ENCODE measurements around the gene NRN1L.
"Not testable (repeated sequence)": the region's sequence is repeated elsewhere in the genome, so short reads cannot be mapped to it uniquely, and the experiment has no call there.

Gene NRN1L

GRCh38 chr16:67884684-67885083 lies at the start of gene NRN1L:
Gene NRN1L, plus strand, starts transcription at chr16:67884885. Its CDS starts 19 bp downstream, at chr16:67884904.
- TF ChIP-seq, protein P1, sequence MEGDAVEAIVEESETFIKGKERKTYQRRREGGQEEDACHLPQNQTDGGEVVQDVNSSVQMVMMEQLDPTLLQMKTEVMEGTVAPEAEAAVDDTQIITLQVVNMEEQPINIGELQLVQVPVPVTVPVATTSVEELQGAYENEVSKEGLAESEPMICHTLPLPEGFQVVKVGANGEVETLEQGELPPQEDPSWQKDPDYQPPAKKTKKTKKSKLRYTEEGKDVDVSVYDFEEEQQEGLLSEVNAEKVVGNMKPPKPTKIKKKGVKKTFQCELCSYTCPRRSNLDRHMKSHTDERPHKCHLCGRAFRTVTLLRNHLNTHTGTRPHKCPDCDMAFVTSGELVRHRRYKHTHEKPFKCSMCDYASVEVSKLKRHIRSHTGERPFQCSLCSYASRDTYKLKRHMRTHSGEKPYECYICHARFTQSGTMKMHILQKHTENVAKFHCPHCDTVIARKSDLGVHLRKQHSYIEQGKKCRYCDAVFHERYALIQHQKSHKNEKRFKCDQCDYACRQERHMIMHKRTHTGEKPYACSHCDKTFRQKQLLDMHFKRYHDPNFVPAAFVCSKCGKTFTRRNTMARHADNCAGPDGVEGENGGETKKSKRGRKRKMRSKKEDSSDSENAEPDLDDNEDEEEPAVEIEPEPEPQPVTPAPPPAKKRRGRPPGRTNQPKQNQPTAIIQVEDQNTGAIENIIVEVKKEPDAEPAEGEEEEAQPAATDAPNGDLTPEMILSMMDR (IDR thresholded peaks at IDR 0.05; ENCODE audit: low read depth, low read length, missing control alignments), result no peak
- DNase-seq (ENCODE audit: low read depth), result no peak
- H3K4me3 ChIP-seq (ENCODE audit: low read depth, low read length), result no peak within 1 kb of the TSS

GRCh38 chr16:67837190-67837589 lies 47.5 kb upstream of the NRN1L start:
- H3K4me3 ChIP-seq (ENCODE audit: low read depth, low read length); DNase-seq (ENCODE audit: low read depth): not testable (repeated sequence)

DNA sequence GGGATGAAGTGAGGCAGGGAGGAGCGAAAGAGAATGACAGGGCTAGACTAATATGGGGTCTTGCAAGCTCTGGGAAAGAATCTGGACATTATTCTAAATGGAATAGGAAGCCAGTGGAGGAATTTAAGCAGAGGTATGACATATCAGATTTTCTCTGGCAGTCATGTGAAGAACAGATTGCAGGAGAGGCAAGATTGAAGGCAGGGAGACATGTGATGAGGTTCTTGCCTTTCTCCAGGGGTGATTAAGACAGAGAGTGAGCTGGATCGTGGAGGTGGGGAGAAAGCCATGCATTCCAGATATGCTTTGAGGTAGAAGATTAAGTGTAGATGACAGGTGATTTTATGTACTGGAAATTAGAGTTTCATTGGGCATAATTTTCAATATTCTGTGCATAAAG lies 46.9 kb upstream of the NRN1L start:
- TF ChIP-seq, protein P1 (IDR thresholded peaks at IDR 0.05; ENCODE audit: low read depth, low read length, missing control alignments), result no peak
- DNase-seq (ENCODE audit: low read depth), result no peak
- no peak overlapping the region for H3K4me3 ChIP-seq (ENCODE audit: low read depth, low read length)

DNA sequence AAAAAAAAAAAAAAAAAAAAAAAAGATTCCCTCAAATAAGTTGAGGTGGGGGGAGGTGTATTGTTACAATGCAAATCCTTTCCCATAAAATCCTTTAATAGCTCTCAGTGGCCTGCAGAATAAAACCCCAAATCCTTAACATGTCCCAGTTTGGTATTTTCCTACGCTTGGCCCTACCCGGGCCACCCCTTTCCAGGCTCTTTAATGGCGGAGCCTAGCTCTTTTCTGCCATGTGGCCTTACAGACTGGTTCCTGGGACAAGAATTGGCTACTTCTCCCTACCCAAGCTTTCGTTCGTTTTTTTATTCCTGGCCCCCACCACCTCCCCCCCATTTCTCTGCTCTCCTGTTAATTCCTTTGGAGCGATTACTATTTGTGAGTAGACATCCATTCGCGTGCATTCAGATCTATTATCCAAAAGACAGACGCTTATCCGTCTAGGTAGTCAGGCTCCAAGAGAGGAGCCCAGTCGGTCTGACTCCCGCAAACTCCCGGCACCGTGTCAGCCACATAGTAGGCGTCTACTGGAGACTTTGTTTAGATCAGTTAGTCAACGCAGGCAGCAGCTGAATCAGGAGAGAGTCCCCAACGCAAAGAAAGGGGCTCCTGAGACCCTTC lies 43.4 kb upstream of the NRN1L start:
- H3K4me3 ChIP-seq (ENCODE audit: low read depth, low read length), result peak overlapping the region; percentile 81
- TF ChIP-seq, protein P1 (IDR thresholded peaks at IDR 0.05; ENCODE audit: low read depth, low read length, missing control alignments), result no peak
- DNase-seq (ENCODE audit: low read depth), result no peak

GRCh38 chr16:67841816-67842508 lies 42.7 kb upstream of the NRN1L start, which contains the start of gene THAP11:
Gene THAP11, plus strand, starts transcription at chr16:67842320. Its CDS starts 235 bp downstream, at chr16:67842555.
- TF ChIP-seq, protein P1 (IDR thresholded peaks at IDR 0.05; ENCODE audit: low read depth, low read length, missing control alignments), result peak; percentile 97
- H3K4me3 ChIP-seq (ENCODE audit: low read depth, low read length), result peak within 1 kb of the TSS; percentile 81
- peak; percentile 86 for DNase-seq (ENCODE audit: low read depth)

DNA sequence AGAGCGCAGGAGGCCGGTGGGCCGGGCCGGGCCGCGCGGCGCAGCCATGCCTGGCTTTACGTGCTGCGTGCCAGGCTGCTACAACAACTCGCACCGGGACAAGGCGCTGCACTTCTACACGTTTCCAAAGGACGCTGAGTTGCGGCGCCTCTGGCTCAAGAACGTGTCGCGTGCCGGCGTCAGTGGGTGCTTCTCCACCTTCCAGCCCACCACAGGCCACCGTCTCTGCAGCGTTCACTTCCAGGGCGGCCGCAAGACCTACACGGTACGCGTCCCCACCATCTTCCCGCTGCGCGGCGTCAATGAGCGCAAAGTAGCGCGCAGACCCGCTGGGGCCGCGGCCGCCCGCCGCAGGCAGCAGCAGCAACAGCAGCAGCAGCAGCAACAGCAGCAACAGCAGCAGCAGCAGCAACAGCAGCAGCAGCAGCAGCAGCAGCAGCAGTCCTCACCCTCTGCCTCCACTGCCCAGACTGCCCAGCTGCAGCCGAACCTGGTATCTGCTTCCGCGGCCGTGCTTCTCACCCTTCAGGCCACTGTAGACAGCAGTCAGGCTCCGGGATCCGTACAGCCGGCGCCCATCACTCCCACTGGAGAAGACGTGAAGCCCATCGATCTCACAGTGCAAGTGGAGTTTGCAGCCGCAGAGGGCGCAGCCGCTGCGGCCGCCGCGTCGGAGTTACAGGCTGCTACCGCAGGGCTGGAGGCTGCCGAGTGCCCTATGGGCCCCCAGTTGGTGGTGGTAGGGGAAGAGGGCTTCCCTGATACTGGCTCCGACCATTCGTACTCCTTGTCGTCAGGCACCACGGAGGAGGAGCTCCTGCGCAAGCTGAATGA lies 42.0 kb upstream of the NRN1L start:
- H3K4me3 ChIP-seq (ENCODE audit: low read depth, low read length), result peak overlapping the region; percentile 81
- DNase-seq (ENCODE audit: low read depth), result no peak
- TF ChIP-seq, protein P1 (IDR thresholded peaks at IDR 0.05; ENCODE audit: low read depth, low read length, missing control alignments), result peak; percentile 50

DNA sequence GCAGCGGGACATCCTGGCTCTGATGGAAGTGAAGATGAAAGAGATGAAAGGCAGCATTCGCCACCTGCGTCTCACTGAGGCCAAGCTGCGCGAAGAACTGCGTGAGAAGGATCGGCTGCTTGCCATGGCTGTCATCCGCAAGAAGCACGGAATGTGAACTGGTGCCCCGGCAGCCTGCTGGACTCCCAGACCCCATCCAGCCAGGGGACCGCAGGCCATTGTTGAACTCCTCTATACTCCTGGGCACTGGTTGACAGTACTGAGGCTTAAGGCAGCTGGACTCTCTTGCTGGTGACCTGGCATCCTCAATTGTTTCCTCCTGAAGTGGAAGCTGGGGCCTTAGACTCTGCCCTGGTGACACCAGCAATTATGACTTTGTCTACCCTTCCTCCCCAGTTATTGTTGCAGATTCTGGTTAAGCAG lies 41.3 kb upstream of the NRN1L start:
- peak overlapping the region; percentile 81 for H3K4me3 ChIP-seq (ENCODE audit: low read depth, low read length)
- no peak for DNase-seq (ENCODE audit: low read depth)
- TF ChIP-seq, protein P1 (IDR thresholded peaks at IDR 0.05; ENCODE audit: low read depth, low read length, missing control alignments), result no peak
